TTC549 (cell line): ENCODE data around the gene RWDD4.
A peak's percentile ranks its signal among the peaks of the same experiment; 100 is the strongest.
"Not testable (repeated sequence)": the region's sequence is repeated elsewhere in the genome, so short reads cannot be mapped to it uniquely, and the experiment has no call there.

Experiments used
- FAIRE-seq: peaks from 2 replicates; lab custom pipeline; 2012; peaks lifted over from hg19 to GRCh38; lab: Jason Lieb, UNC

Gene RWDD4

DNA sequence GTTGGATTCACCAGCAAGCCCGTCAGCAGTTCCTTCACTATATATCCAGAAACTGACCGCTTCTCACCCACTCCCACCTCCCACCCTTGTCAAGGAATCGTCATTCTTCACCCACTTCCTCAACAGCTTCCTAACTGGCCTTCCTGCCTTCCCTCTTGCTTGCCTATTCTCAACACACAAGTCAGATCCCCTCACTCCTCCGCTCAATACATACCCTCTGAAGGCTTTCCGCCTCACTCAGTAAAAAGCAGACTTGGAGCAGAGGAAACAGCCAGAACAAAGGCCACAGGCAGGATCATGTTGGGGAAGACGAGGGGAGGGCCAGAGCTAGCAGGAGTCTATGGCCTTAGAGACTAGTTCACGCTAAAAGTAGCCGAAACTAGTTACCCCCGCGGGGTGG lies 23.7 kb downstream of the RWDD4 start:
- no peak for FAIRE-seq

DNA sequence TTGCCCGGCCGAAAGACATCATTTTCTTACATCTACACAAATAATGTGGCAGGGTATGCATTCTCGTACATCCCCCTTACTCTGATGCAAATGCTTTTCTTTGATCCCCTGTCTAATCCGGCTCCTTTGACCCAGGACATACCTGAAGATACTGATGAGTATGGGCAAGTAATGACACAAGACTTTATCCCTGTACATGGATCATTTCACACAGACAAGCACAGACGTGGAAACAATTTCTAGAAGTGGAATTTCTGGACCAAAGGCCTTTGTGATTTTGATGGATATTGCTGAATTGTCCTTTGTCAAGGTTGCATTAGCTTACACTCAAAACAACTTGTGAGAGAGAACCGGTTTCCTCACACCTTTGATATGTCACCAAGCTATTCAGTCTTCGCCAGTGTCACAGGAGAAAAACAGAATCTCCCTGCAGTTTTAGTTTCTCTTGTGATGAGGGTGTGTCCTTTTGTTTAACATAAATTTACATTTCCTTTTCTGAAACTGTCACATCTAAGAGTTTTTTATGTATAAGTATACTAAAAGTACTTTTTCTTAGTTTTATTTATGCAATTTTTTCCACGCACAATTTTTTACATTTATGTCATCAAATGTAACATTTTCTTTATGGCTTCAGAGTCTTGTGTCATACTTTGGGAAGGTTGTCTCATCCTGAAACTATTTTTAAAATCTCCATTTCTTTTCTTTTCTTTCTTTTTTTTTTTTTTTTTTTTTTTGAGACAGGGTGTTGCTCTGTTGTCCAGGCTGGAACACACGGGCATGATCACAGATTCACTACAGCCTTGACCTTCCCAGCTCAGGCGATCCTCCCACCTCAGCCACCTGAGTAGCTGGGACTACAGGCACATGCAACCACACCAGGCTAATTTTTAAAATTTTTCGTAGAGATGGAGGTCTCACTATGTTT lies 25.2 kb downstream of the RWDD4 start:
- no peak for FAIRE-seq

DNA sequence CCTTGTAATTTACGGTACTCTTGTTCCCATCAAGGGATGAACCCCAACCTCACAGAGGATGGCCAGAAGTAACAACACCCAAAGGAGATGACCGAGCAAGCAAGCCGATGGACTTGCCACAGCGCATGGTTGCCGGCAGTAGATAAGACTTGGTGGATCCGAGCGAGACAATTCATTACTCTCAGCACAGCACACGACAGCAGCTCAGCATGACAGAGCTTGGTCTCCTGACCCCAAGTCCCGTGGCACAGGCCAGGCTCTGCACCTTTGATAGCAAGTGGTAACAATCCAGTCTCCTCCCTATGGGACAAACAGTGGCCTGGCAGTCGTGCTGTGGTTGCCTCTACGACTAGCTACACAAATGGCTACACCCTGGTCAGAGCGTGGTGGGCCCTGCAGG lies 26.3 kb downstream of the RWDD4 start:
- no peak for FAIRE-seq

DNA sequence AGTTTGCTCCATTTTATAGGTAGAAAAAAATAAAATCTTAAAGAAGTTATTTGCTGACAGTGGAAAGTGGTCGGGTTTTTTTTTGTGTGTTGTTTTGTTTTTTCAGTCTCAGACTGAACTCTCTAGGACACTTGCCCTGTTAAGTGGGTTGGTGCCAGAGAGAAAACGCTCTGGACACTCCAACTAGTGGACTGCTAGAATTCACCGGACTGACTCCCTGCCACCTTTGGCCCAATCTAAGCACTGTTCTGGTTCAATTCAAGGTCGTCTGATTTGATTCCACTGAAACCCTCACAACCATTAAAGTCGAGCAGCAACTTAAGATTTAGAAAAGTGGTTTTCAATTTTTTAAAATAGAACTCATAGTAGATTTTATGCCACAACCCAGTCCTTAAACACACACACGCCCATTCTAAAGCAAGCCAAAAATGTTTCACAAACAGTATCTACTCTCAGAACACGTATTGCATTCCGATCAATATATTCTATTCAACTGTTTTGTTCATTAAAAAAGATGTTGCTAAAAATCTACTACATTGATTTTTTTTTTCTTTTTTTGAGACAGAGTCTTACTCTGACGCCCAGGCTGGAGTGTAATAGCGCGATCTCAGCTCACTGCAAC lies 27.3 kb downstream of the RWDD4 start:
- FAIRE-seq = no peak

DNA sequence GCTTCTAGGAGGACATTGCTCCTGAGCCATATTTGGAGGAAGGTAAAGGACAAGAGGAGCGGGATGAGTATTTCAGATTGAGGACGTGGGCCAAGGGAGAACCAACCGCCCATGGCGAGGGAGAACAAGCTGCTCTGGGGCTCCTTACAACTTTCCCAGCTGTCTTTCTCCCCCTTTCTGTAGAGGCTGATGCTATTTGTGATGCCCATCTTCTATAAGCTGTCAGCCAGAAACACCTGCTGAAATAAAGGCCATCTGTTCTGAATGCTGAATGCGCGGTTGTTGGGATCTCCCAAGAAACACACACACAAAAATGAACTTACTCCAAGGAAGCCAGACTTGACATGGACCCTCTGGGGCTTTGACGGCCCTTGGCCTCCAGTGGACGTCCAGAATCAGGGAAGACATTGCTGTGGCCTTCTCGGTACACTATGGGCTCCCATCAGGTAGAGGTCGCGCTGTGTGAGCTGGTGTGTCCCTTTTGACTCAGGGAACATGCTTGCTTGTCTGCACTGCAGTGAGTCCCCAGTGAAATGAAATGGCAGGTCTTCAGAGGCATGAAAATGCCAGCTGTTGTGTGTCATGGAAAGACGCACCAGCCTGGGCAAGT lies 30.9 kb downstream of the RWDD4 start:
- FAIRE-seq = no peak

DNA sequence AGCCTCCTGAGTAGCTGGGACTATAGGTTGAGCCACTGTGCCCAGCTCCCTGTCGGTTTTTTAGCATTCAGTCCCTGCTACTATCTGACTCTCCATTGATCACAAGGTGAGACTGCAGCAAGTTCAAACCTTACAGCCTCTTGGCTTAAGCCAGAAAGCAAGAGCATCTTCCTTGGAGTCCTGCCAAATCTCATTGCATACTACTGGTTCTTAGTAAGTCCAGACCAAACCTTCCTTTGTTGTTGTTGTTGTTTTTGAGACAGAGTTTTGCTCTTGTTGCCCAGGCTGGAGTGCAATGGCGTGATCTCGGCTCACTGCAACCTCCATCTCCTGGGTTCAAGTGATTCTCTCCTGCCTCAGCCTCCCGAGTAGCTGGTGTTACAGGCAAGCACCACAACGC lies 31.7 kb downstream of the RWDD4 start:
- not testable (repeated sequence) for FAIRE-seq

DNA sequence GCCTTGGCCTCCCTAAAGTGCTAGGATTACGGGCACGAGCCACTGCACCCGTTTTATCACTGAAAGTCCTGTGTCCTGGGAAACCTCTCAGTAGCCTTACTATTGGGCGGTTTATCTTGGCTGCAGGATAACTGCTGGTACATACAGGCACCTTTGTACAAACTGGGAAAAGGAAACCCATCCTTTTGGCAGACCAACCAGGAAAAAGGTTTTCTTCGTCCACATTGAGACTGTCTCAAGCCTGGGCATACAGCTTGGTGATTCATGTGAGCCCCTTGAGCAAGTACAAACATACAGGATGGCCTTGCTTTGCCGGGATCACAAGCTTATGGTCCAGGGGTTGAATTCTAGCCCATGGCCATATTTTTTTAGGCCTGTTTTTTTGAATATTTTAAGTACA lies 32.8 kb downstream of the RWDD4 start:
- FAIRE-seq = no peak

DNA sequence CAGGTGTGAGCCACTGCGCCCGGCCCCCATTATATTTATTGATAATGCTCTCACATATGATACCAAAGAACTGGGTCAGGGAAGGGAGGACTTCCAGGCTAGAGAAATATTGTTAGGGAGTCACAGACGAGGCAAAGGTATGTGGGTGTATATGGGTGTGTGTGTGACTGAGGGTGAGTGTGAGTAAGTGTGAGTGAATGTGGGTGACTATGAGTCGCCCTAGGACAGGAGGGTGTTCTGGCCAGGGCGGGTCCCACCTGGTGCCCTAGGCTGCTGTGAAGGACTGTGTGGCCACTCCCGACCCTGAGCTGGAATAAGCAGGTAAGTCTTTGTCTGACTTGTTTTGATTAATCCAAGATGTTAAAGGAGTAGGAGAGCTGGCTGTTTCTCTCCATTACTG lies 34.4 kb downstream of the RWDD4 start:
- no peak for FAIRE-seq

DNA sequence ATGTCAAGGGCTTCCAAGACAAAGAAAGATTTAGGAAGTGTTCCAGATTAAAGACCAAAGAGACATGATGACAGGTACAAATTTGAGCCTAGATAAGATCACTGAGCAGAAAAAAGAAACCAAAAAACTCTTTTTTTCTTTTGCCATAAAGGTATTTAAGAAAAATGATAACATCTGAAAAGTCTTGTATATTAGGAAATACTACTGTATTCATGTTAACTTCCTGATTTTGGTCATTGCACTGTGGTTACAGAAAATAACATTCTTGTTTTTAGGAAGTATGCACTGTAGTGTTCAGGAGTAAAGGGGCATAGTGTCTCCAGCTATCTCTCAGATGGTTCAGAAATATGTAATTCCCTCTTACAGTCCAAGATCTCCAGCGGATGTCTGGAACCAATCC lies 37.1 kb downstream of the RWDD4 start:
- no peak for FAIRE-seq

DNA sequence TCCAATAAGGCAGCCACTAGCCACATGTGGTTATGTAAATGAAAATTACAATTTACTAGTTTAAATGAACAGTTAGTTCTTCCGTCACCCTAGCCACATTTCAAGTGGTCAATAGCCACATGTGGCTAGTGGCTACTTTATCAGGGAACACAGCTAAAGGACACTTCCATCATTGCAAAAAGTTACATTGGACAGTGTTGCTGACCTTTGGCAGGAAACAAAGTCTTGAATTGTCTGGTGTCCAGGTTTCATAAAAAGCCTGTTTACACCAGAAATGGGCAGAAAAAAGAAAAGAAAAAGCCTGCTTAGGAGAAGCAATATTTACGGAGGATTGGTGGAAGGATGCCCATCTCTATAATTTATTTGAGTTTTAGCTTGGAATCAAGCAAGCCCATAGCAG lies 38.6 kb downstream of the RWDD4 start:
- no peak for FAIRE-seq

DNA sequence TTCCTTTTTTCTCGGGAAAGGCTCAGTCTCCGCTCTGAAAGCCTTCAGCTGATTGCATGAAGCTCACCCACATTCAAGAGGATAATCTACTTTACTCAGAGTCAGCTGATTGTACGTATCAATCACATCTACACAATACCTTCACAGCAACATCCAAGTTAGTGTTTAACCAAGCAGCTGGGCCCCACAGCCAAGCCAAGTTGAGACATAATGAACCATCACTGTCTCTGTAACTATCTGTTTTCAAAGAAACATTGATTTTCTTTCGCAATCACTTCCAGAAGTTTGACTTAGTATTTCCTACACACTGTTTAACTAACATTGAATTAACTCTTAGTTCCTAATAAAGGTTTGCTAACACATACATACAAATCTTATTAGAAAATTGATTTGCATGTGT lies 40.3 kb downstream of the RWDD4 start:
- no peak for FAIRE-seq

DNA sequence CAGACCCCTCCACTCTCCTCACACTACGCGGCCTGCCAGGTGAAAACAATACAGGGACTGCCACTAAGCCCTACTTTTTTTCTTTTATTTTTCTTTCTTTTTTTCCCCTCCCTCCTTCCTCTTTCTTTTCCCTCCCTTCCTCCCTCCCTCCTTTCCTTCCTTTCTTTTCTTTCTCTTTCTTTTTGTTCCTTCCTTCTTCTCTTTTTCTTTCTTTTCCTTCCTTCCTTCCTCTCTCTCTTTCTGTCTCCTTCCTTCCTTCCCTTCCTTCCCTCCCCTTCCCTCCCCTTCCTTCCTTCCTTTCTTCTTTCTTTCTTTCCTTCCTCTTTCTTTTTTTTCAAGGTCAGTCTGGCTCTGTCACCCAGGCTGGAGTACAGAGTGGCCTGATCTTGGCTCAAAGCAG lies 41.9 kb downstream of the RWDD4 start:
- FAIRE-seq = no peak

DNA sequence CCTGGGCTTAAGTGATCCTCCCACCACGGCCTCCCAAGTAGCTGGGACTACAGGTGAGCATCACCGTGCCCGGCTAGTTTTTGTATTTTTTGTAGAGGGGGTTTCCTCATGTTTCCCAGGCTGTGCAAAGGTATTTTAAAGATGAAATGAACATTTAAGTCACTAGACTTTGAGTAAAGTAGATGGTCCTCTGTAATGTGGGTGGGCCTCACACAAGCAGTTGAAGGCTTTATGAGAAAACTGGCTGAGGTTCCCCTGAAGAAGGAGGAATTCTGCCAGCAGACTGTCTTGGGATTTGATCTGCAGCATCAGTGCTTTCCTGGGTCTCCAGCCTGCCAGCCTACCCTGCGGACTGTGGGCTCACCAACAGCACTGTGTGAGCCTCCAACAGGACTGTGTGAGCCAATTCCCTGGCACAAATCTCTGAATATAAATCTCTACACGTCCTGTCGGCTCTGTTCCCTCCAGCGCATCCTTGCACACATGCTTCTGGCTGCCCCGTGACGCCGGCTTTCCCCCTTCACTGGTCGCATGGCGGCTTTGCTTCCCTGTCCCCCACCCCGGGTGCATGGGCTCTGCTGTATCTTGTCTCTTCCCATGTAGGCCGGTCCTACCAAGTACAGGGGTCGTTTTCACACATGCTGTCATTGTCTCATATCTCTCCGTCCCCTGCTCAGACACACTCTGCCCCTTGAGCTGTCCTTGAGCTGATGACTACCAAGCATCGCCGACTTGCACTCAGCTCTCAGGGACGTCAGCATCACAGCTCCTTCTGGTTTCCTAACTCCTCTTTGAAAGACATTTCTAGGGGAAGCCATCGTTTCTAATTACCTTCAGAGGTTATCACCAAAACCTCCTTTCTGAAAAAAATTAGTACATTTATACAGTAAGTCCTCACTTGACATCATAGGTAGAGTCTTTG lies 46.4 kb downstream of the RWDD4 start:
- FAIRE-seq = no peak

DNA sequence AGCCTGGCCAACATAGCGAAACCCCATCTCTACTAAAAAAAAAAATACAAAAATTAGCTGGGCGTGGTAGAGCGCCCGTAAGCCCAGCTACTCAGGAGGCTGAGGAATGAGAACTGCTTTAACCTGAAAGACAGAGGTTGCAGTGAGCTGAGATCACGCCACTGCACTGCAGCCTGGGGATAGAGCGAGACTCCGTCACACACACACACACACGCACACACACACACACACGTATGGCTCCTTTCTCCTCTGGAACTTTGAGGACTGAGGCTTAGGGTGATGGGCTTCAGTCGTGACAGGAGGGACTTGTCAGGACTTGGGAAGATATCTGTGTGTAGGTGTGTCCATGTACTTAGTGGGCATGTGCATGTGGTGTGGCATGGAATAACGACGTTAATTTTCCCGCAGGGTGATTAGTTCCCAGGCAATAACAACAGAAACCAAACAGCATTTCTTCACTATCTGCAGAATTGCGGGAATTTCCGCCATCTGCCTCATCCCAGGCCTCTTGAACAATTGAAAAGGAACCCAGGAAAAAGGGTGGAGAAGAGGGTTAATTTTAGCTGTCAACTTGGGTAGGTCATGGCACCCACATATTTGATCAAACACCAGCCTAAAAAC lies 47.7 kb downstream of the RWDD4 start:
- no peak for FAIRE-seq

DNA sequence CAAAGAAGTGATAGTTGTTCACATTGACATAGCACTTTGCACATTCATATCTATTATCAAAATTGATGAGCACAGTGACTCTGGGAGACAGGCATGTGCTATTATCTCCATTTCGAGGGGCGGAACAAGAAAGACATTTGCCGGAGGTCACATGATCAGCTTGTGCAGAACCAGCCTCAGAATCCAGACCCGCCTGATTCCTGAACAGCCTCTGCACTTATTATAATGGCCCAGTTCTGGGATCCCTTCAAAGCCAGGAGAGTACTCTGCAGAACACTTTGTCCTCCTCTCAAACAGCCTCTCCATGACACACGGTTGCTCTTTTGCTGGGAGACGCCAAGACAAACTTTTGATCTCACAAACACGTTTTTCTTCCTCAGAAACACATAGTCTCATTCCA lies 48.4 kb downstream of the RWDD4 start:
- no peak for FAIRE-seq

DNA sequence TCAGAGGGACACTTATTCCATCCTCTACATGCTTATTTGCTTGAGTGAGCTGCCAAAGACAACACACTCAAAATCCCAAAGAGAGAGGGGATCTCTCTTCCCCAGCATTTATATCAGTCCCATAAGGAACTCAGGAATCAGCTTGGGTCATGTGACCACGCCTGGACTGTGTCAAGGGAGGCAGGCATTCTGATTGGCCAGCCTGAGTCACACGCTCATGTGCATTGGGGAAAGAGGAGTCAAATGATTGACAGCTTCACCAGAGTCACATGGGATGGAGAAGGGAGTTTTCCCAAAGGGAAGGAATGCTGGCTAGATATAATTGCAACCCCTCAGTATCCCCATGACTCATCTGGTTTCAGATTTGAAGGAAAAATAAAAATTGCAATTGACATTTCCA lies 49.0 kb downstream of the RWDD4 start:
- FAIRE-seq = no peak

DNA sequence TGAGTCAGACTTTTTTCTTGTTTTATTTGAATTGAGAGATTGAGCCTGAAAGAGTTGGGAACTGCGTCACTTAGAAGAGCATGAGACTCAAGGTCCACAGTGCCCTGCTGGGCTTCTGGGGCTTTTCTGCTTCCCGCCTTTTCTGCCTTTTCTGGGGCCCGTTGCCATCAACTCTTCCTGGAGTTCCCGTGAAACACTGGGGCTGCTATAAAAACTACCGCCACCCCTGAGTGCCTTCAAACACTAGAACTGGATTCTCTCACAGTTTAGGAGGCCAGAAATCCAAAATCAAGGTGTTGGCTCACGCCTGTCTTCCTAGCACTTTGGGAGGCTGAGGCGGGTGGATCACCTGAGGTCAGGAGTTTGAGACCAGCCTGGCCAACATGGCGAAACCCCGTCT lies 49.8 kb downstream of the RWDD4 start:
- no peak for FAIRE-seq

DNA sequence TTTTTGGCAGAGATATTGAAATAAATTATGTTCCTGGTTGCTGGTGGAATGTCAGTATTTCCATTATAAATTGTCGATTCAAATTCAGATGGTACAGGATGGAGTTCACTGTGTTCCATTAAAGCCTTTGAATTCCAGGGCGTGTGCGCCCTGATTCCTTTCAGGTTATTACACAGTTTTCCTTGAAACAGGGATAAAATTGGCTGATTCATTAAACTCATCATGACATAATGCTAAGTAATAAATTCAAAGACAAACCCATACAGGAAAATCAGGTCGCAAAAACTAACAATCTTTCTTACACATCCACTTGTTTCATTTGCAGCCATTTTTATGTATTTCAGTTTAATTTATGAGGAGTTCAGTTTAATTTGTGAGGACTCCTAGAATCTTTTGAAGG lies 51.1 kb downstream of the RWDD4 start:
- FAIRE-seq = no peak

DNA sequence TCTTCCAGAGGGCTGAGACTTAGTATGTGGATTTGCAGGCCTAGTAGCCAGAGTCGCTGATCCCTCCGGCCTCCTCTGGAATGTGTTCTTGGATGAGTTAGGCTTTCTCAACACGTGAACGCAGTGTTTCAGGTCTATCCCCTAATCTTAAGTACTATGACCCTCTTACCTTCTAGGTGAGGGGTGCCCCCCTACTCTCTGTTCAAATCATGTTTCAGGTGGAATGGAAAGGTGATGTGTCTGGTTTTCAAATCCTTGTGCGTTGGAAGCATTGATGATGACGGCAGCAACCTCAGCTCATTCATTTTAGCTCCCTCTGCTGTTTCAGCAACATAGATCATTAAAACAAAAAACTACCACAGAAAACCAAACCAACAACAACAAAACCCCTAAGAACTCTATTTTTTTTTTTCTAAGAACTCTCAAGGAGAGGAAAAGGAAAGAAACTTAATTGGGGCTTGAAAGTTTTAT lies 56.4 kb downstream of the RWDD4 start:
- FAIRE-seq = peak; percentile 56

DNA sequence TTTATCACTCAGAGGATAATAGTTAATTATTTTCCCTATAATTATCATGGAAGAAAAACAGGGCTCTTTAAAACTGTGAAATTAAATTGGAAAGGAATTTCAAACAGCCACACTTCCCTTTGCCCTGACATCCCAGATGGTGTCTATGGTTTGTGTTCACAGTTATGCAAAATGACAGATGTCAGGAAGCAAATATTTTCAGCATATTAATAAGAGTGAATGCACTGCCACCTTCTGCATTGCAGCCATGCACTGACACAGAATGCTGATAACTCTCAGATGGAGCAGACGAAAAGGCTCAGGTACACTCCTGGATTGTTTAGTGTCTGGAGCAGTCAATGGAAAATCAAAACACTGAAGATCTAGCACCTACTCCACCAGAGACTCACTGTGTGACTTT lies 57.6 kb downstream of the RWDD4 start:
- no peak for FAIRE-seq

DNA sequence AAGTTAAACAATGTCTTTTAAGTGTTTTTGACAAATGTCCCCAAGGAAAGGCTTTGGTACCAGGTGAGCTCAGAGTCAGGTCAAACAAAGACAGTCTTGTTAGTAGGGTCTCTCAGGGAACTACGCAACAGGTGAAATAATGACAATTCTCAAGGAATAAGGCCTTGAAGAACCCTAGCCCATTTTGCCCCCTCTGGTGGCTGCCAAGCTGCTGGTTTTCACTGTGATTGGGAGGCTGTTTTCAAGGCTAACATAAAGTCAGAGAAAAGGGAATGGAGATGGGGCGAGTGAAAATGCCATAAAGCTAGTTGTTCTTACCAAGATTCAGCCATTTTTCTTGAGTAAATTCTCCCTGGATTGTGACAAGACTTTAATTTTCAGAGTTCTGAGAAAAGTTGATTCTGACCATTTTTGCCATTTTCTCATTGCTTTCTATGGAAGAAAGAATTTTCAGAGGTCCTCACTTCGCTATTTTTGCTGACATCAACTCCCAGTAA lies 58.7 kb downstream of the RWDD4 start:
- FAIRE-seq = no peak

DNA sequence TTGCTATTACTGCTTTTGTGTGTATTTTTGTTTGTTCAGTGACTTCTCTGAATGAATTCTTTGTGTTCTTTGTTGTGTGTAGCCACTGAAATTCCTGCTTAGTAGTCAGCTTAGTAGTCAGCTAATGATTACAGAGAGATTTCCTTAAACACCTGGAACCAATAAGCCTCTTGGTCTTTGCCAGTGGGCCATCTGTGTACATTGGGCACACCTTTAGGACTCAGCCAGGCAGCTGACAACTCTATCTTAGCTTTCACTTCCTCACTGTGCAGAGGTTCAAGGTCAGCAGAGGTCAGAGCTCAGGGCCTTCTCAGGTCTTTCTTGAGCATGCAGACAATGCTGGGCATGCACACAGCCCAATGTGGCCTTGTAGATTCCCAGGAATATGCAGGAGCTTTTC lies 59.3 kb downstream of the RWDD4 start:
- FAIRE-seq = no peak
